Nephron progenitor cell (in vitro differentiated cells): Measurements from ENCODE around the gene HYDIN.
"Not testable (repeated sequence)": the region's sequence is repeated elsewhere in the genome, so short reads cannot be mapped to it uniquely, and the experiment has no call there.

Experiments used
- DNase-seq: peaks from one replicate; pipeline ENCODE4 v3.0.0; 2021
- H3K27ac Mint-ChIP-seq: 2 replicates; pipeline ENCODE4 v1.8.0; 2021; ENCODE audit warnings: mild to moderate bottlenecking, moderate library complexity, mixed read lengths
- H3K27me3 Mint-ChIP-seq: 2 replicates; pipeline ENCODE4 v1.8.0; 2021; ENCODE audit warnings: mild to moderate bottlenecking, low read depth, mixed read lengths; ENCODE audit not compliant: poor library complexity
- H3K36me3 Mint-ChIP-seq: 2 replicates; pipeline ENCODE4 v1.8.0; 2021; ENCODE audit warnings: low read depth, mixed read lengths
- H3K4me1 Mint-ChIP-seq: 2 replicates; pipeline ENCODE4 v1.8.0; 2021; ENCODE audit warnings: mixed read lengths
- H3K4me3 Mint-ChIP-seq: 2 replicates; pipeline ENCODE4 v1.8.0; 2021; ENCODE audit warnings: mild to moderate bottlenecking, moderate library complexity, mixed read lengths
- H3K9me3 Mint-ChIP-seq: 2 replicates; pipeline ENCODE4 v1.8.0; 2021; ENCODE audit warnings: mild to moderate bottlenecking, moderate library complexity, mixed read lengths
- TF ChIP-seq, protein P1 (sequence below): fragments of 200-600 bp; sonication (generic); IDR thresholded peaks from 2 replicates; pipeline ENCODE4 v1.5.0; 2021; ENCODE audit warnings: antibody characterized with exemption

HYDIN gene

DNA sequence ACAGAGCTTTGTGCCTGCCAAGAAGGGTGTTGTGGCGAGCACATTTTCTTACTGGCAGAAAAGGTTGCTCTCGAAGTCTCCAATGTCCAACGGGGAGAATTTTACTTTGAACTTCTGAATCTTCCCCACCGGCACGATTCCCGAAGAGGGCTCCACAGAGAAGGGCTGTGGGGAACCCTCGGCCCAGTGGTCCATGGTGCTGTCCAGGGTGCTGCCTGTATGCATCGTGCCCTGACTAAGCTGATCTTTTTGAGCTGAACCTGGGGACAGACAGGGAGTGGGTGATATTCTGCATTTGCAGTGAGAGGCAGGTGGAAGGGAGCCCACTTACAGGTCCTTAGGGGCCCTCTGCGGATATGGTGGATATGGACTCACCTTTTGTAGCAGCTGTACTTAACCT is 368.5 kb downstream of the HYDIN start:
- H3K9me3 Mint-ChIP-seq, H3K27me3 Mint-ChIP-seq, H3K36me3 Mint-ChIP-seq, H3K27ac Mint-ChIP-seq, H3K4me1 Mint-ChIP-seq, H3K4me3 Mint-ChIP-seq: not testable (repeated sequence)
- peak; percentile 59 for DNase-seq

- not testable (repeated sequence) for H3K27ac Mint-ChIP-seq, H3K9me3 Mint-ChIP-seq, H3K4me1 Mint-ChIP-seq, H3K36me3 Mint-ChIP-seq, H3K4me3 Mint-ChIP-seq, DNase-seq
- peaks cover 16% of the 10 kb centered on the region for H3K27me3 Mint-ChIP-seq
Observed at GRCh38 chr16:70851299-70851698, 379.2 kb downstream of the HYDIN start.

DNA sequence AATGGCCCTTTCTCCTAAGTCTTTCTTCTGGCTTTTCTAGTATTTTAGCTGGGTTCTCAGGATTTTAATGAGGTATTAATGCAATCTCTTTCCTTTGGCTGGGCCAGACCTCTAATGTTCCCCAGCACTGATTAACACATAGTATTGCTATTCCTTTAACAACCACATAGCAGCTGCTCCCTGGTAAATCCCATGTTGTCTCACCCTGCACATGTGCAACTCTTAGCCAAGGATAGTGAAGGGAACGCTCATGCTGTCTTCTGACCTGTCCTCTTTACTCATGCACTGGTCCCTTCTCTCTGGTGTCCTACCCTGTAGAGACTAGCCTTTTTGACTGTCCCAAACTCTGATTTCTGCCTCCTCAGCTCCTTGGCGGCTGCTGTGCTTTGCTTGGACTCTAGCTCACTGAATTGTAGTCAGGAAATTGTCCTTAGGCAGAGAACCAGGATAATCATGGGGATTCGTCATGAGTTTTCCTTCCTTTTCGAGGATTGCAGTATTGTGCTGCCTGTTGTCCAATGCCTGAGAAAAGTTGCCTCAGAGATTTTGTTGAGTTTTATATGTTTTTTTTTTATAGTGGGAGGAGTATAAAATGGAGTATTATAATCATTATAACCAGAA is 406.9 kb downstream of the HYDIN start:
- not testable (repeated sequence) for H3K9me3 Mint-ChIP-seq, H3K36me3 Mint-ChIP-seq, DNase-seq, H3K4me1 Mint-ChIP-seq, H3K27ac Mint-ChIP-seq, H3K4me3 Mint-ChIP-seq
- H3K27me3 Mint-ChIP-seq: peaks cover 14% of the 10 kb centered on the region

- not testable (repeated sequence) for H3K4me1 Mint-ChIP-seq, H3K36me3 Mint-ChIP-seq, DNase-seq, H3K27ac Mint-ChIP-seq, H3K4me3 Mint-ChIP-seq, H3K9me3 Mint-ChIP-seq
- H3K27me3 Mint-ChIP-seq: peaks cover 17% of the 10 kb centered on the region
Observed at GRCh38 chr16:70822734-70823133, 407.8 kb downstream of the HYDIN start.

GRCh38 chr16:70818088-70818487 is 412.4 kb downstream of the HYDIN start:
- not testable (repeated sequence) for DNase-seq, H3K27ac Mint-ChIP-seq, H3K9me3 Mint-ChIP-seq, H3K4me3 Mint-ChIP-seq, H3K36me3 Mint-ChIP-seq, H3K4me1 Mint-ChIP-seq
- peaks cover 12% of the 10 kb centered on the region for H3K27me3 Mint-ChIP-seq

- H3K27me3 Mint-ChIP-seq: peaks cover 59% of the 10 kb centered on the region
- no peak overlapping the region for H3K4me3 Mint-ChIP-seq
- peaks cover 2% of the 10 kb centered on the region for H3K9me3 Mint-ChIP-seq
- TF ChIP-seq, protein P1, sequence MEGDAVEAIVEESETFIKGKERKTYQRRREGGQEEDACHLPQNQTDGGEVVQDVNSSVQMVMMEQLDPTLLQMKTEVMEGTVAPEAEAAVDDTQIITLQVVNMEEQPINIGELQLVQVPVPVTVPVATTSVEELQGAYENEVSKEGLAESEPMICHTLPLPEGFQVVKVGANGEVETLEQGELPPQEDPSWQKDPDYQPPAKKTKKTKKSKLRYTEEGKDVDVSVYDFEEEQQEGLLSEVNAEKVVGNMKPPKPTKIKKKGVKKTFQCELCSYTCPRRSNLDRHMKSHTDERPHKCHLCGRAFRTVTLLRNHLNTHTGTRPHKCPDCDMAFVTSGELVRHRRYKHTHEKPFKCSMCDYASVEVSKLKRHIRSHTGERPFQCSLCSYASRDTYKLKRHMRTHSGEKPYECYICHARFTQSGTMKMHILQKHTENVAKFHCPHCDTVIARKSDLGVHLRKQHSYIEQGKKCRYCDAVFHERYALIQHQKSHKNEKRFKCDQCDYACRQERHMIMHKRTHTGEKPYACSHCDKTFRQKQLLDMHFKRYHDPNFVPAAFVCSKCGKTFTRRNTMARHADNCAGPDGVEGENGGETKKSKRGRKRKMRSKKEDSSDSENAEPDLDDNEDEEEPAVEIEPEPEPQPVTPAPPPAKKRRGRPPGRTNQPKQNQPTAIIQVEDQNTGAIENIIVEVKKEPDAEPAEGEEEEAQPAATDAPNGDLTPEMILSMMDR: no peak
- no peak for DNase-seq
- H3K36me3 Mint-ChIP-seq: no peaks in the 10 kb centered on the region
- H3K27ac Mint-ChIP-seq: peak overlapping the region; percentile 32
- no peaks in the 10 kb centered on the region for H3K4me1 Mint-ChIP-seq
Observed at GRCh38 chr16:70809392-70810060, 421.0 kb downstream of the HYDIN start.

DNA sequence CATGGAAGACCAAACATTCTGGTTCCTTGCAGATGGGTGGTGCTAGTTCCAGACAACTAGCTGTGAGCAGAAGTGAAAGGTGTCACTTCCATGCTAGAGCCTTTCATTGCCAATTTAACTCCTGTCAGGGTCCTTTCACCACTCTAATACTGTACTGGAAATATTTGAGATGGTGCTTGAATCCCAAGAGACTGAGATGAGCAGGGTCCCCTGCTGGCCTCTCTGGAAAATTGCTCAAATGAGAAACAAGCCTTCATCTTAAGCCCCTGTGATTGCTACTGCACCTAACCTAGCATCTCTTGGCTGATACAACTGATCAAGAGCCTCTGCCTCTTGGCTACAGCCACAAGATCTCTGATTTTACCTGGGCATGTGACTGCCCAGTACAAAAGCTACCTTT is 422.2 kb downstream of the HYDIN start:
- DNase-seq: no peak
- TF ChIP-seq, protein P1: no peak
- H3K36me3 Mint-ChIP-seq: no peaks in the 10 kb centered on the region
- H3K9me3 Mint-ChIP-seq: peaks cover 10% of the 10 kb centered on the region
- no peaks in the 10 kb centered on the region for H3K4me1 Mint-ChIP-seq
- no peak overlapping the region for H3K4me3 Mint-ChIP-seq
- H3K27ac Mint-ChIP-seq: no peak overlapping the region
- peaks cover 69% of the 10 kb centered on the region for H3K27me3 Mint-ChIP-seq

- Mint-ChIP-seq H3K27me3 (peaks cover 80% of the 10 kb centered on the region), H3K4me3 (no peak overlapping the region), H3K27ac (no peak overlapping the region), H3K4me1 (no peaks in the 10 kb centered on the region), H3K9me3 (peaks cover 10% of the 10 kb centered on the region), H3K36me3 (no peaks in the 10 kb centered on the region)
- DNase-seq: no peak
- TF ChIP-seq, protein P1: no peak
Observed at GRCh38 chr16:70805787-70806186, 424.7 kb downstream of the HYDIN start.
